Rectal smooth muscle tissue (tissue), 1 donor: Measurements from ENCODE around the gene TTC23.

Source experiments
- H3K27ac ChIP-seq: one replicate; pipeline ENCODE4 v1.7.0; 2013; ENCODE audit warnings: low read depth, low read length, inconsistent platforms
- H3K27me3 ChIP-seq: one replicate; pipeline ENCODE4 v1.7.0; 2013; ENCODE audit warnings: low read length; ENCODE audit not compliant: control insufficient read depth, insufficient read depth
- H3K36me3 ChIP-seq: one replicate; pipeline ENCODE4 v1.7.0; 2013; ENCODE audit warnings: low read length; ENCODE audit not compliant: control insufficient read depth, insufficient read depth
- H3K4me1 ChIP-seq: one replicate; pipeline ENCODE4 v1.7.0; 2013; ENCODE audit warnings: low read length; ENCODE audit not compliant: control insufficient read depth, insufficient read depth
- H3K4me3 ChIP-seq: one replicate; pipeline ENCODE4 v1.7.0; 2013; ENCODE audit warnings: low read length
- H3K9ac ChIP-seq: one replicate; pipeline ENCODE4 v1.7.0; 2013; ENCODE audit warnings: low read length

Gene TTC23

GRCh38 chr15:99249270-99249841 is at the start of gene TTC23:
TSS of gene TTC23 (minus strand) at chr15:99249581. CDS start at chr15:99228712, 20,869 bp downstream.
- peak within 1 kb of the TSS; percentile 73 for H3K4me3 ChIP-seq
- H3K36me3 ChIP-seq: no peaks in the 10 kb centered on the region
- no peaks in the 10 kb centered on the region for H3K27me3 ChIP-seq
- H3K4me1 ChIP-seq: peaks cover 15% of the 10 kb centered on the region
- peak within 1 kb of the TSS; percentile 93 for H3K27ac ChIP-seq
- H3K9ac ChIP-seq: no peak within 1 kb of the TSS

GRCh38 chr15:99296386-99296785 is 47.0 kb upstream of the TTC23 start:
- H3K36me3 ChIP-seq: no peaks in the 10 kb centered on the region
- H3K27ac ChIP-seq: no peak overlapping the region

GRCh38 chr15:99295840-99296239 is 46.5 kb upstream of the TTC23 start:
- H3K9ac ChIP-seq: no peak overlapping the region
- peaks cover 5% of the 10 kb centered on the region for H3K4me1 ChIP-seq
- H3K4me3 ChIP-seq: no peak overlapping the region
- no peak overlapping the region for H3K27ac ChIP-seq
- no peaks in the 10 kb centered on the region for H3K36me3 ChIP-seq
- no peaks in the 10 kb centered on the region for H3K27me3 ChIP-seq

More at GRCh38 chr15:99296386-99296785, 47.0 kb upstream of the TTC23 start:
- no peak overlapping the region for H3K4me3 ChIP-seq
- peaks cover 5% of the 10 kb centered on the region for H3K4me1 ChIP-seq
- H3K9ac ChIP-seq: no peak overlapping the region
- no peaks in the 10 kb centered on the region for H3K27me3 ChIP-seq

- no peak overlapping the region for H3K4me3 ChIP-seq
- no peaks in the 10 kb centered on the region for H3K27me3 ChIP-seq
- no peaks in the 10 kb centered on the region for H3K36me3 ChIP-seq
These were observed 42.3 kb upstream of the TTC23 start for GRCh38 chr15:99291643-99292042.

GRCh38 chr15:99283717-99284116 is 34.3 kb upstream of the TTC23 start:
- no peaks in the 10 kb centered on the region for H3K27me3 ChIP-seq
- H3K9ac ChIP-seq: no peak overlapping the region
- H3K4me1 ChIP-seq: no peaks in the 10 kb centered on the region
- no peaks in the 10 kb centered on the region for H3K36me3 ChIP-seq
- H3K4me3 ChIP-seq: no peak overlapping the region
- no peak overlapping the region for H3K27ac ChIP-seq

More at GRCh38 chr15:99291643-99292042, 42.3 kb upstream of the TTC23 start:
- H3K4me1 ChIP-seq: no peaks in the 10 kb centered on the region
- H3K9ac ChIP-seq: no peak overlapping the region
- no peak overlapping the region for H3K27ac ChIP-seq

GRCh38 chr15:99282586-99282985 is 33.2 kb upstream of the TTC23 start:
- Histone ChIP-seq H3K27me3 (no peaks in the 10 kb centered on the region), H3K4me1 (no peaks in the 10 kb centered on the region), H3K27ac (no peak overlapping the region), H3K36me3 (no peaks in the 10 kb centered on the region), H3K9ac (no peak overlapping the region), H3K4me3 (no peak overlapping the region)

- no peaks in the 10 kb centered on the region for H3K36me3 ChIP-seq
- no peak overlapping the region for H3K27ac ChIP-seq
- no peak overlapping the region for H3K4me3 ChIP-seq
- H3K9ac ChIP-seq: no peak overlapping the region
- no peaks in the 10 kb centered on the region for H3K27me3 ChIP-seq
- H3K4me1 ChIP-seq: no peaks in the 10 kb centered on the region
These were observed 32.7 kb upstream of the TTC23 start for GRCh38 chr15:99282121-99282520.

- no peaks in the 10 kb centered on the region for H3K27me3 ChIP-seq
- H3K4me1 ChIP-seq: no peaks in the 10 kb centered on the region
- no peaks in the 10 kb centered on the region for H3K36me3 ChIP-seq
- no peak overlapping the region for H3K27ac ChIP-seq
- H3K9ac ChIP-seq: no peak overlapping the region
- no peak overlapping the region for H3K4me3 ChIP-seq
These were observed 30.4 kb upstream of the TTC23 start for GRCh38 chr15:99279827-99280226.

- Histone ChIP-seq H3K4me3 (no peak overlapping the region), H3K4me1 (no peaks in the 10 kb centered on the region), H3K27me3 (no peaks in the 10 kb centered on the region), H3K36me3 (no peaks in the 10 kb centered on the region), H3K9ac (no peak overlapping the region), H3K27ac (no peak overlapping the region)
These were observed 29.9 kb upstream of the TTC23 start for GRCh38 chr15:99279290-99279689.

GRCh38 chr15:99275525-99276128 is 26.2 kb upstream of the TTC23 start:
- Histone ChIP-seq H3K9ac (no peak overlapping the region), H3K4me1 (no peaks in the 10 kb centered on the region), H3K36me3 (no peaks in the 10 kb centered on the region), H3K27me3 (no peaks in the 10 kb centered on the region), H3K27ac (no peak overlapping the region), H3K4me3 (no peak overlapping the region)

GRCh38 chr15:99275061-99275460 is 25.7 kb upstream of the TTC23 start:
- Histone ChIP-seq H3K4me3 (no peak overlapping the region), H3K9ac (no peak overlapping the region), H3K27me3 (no peaks in the 10 kb centered on the region), H3K27ac (no peak overlapping the region), H3K36me3 (no peaks in the 10 kb centered on the region), H3K4me1 (no peaks in the 10 kb centered on the region)

GRCh38 chr15:99273801-99274200 is 24.4 kb upstream of the TTC23 start:
- no peak overlapping the region for H3K9ac ChIP-seq

GRCh38 chr15:99268431-99268830 is 19.1 kb upstream of the TTC23 start:
- H3K27ac ChIP-seq: no peak overlapping the region
- no peaks in the 10 kb centered on the region for H3K36me3 ChIP-seq
- no peaks in the 10 kb centered on the region for H3K4me1 ChIP-seq
- H3K27me3 ChIP-seq: no peaks in the 10 kb centered on the region
- H3K9ac ChIP-seq: no peak overlapping the region
- H3K4me3 ChIP-seq: no peak overlapping the region

More at GRCh38 chr15:99273801-99274200, 24.4 kb upstream of the TTC23 start:
- Histone ChIP-seq H3K27ac (no peak overlapping the region), H3K27me3 (no peaks in the 10 kb centered on the region), H3K36me3 (no peaks in the 10 kb centered on the region), H3K4me1 (no peaks in the 10 kb centered on the region), H3K4me3 (no peak overlapping the region)
